ENCODE data around the gene APOL1.
"Not testable (repeated sequence)": the region's sequence is repeated elsewhere in the genome, so short reads cannot be mapped to it uniquely, and the experiment has no call there.

The APOL1 gene

DNA sequence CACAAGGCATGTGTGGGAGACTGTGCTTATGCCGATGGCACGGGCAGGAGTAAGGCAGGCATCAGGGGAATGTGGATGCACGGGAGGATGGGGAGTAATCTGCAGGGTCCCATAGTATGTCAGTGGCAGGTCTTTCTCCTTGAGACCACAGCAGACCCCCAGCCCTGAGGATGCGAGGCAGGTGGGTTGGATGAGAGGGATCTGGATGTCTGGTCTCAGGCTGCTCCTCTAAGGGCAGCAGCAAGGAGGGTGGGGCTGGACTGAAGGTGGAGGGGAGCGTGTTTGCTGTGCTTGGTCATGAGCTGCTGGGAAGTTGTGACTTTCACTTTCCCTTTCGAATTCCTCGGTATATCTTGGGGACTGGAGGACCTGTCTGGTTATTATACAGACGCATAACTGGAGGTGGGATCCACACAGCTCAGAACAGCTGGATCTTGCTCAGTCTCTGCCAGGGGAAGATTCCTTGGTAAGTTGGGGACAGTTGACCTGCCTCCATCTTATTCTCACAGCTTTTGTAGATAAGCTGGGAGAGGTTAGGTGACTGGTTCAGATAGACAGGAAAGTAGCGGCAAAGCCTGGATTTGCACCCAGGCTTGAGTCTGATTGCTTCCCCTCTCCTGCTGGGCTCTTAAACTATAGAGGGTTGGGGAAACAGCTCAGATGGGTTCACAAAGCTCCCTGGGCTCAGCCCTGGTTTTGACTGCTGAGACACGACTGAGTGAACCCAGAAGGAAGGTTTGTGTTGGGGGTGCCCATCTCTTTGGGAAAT lies at the start of gene APOL1:
Gene APOL1 (plus strand): TSS at position 380 of the 769 bp plus-strand sequence. CDS start 1,823 bp downstream, outside the sequence.
- DNase-seq: peak; percentile 78 to 92 (median 83)

GRCh38 chr22:36203441-36203840 lies 49.5 kb upstream of the APOL1 start:
- not testable (repeated sequence) for DNase-seq

DNA sequence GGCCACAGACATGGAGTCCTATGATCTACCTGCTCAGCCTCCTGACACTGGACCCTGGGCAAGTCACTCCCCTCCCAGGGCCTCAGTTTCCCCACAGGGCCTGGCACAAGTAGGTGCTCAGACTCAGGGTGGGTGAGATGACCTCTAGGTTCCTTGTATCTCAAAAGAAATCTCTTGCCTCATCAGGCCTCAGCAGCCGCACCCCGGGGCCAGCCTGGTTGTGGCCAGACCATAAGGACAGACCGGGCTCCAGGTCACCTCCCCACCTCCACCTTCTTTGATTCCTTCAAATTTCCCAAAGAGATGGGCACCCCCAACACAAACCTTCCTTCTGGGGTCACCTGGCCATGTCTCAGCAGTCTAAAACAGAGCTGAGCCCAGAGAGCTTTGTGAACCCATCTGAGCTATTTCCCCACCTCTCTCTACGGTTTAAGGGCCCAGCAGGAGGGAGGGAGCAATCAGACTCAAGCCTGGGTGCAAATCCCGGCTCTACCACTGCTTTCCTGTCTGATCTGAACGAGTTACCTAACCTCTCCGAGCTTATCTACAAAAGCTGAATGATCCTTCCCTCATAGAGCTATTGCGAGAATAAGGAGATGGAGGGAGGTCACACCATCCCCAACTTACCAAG lies 48.8 kb upstream of the APOL1 start:
- no peak for DNase-seq

GRCh38 chr22:36204632-36205015 lies 48.3 kb upstream of the APOL1 start:
- no peak for DNase-seq

DNA sequence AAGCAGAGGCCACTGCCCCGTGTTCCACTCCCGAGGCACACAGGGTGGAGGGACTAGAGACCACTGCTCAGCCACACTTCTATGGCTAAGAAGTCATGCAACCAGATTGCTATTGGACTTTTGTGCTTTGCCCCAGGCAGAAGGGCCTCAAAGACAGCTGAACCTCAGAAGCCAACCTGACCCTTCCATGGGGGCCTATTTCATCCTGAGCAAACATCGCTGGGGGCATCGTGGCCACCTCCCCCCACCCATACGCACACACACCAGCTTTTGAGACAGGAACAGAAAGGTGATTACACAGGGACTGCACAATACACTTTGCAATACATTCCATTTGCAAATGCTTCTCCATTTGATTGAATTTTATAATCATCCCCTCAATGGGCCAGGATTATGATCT lies 47.4 kb upstream of the APOL1 start:
- DNase-seq: not testable (repeated sequence)

DNA sequence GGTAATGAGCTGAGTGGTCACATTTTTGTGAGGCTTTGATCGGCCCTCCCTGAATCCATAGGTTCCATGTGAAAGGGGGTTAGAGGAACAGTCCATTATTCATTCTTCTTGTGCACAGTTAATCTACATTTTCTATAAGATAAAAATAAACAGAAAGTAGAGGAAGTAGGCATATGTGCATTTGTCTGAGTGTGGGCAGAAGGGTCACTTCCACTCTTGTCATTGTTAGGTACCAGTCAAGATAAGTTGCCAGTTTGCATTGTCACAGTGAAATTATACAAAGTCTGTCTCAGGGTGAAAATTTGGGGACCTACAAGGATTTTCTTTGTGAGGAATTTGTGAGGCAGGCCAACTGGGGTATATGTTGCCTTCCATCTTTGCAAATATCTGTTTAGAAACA lies 46.7 kb upstream of the APOL1 start:
- DNase-seq: peak; percentile 35 to 58 (median 52)

DNA sequence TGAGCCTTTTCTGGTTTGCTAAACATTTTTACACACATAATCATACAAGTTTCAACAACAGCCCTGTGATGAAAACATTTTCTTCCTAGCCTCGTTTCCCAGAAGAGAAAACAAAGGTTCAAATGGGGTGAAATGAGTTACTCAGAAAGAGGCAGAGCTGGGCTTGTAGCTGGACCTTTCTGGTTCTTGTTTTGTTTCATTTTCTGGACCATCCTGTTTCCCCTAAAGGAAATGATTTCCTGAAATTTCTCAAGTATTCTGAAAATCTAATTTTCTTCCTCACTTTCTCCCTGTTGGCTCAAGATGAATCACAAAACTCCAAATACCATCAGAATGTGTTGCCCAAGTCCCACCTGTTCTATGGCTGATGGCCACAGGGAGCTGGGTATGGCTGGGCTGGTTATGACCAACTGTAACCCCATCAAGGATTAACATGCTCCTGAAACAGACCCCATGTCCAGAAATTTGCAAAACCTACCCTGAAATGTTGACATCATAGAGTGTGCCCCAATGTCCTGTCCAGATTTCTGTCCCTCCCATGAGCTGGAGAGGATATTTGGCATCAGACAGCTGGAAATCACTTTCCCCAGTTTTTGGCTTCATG lies 44.7 kb upstream of the APOL1 start:
- DNase-seq: peak in 1 of 3 donors; percentile 79

DNA sequence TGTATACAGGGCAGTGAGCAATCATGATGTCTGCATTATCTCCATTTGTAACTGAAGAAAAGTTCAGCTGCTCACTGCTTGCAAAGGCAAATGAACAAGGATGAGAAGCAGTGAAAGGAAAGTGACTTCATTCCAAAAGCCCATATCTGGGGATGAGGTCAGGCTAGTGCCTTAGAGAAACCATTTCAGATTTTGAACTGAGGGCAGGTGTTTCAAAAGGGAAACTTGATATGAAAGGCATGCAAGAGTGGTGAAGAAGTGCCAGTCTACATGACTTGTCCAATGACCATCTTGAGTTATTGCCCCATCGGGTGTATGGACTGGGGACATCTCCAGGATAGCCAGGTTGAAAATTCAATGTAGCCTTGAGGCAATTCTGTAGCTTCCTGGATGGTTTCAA lies 44.0 kb upstream of the APOL1 start:
- DNase-seq: peak in 2 of 3 donors; percentile 41 to 72

GRCh38 chr22:36209488-36209908 lies 43.4 kb upstream of the APOL1 start:
- not testable (repeated sequence) for DNase-seq

GRCh38 chr22:36210224-36210623 lies 42.7 kb upstream of the APOL1 start:
- peak in 2 of 3 donors; percentile 35 to 52 for DNase-seq

DNA sequence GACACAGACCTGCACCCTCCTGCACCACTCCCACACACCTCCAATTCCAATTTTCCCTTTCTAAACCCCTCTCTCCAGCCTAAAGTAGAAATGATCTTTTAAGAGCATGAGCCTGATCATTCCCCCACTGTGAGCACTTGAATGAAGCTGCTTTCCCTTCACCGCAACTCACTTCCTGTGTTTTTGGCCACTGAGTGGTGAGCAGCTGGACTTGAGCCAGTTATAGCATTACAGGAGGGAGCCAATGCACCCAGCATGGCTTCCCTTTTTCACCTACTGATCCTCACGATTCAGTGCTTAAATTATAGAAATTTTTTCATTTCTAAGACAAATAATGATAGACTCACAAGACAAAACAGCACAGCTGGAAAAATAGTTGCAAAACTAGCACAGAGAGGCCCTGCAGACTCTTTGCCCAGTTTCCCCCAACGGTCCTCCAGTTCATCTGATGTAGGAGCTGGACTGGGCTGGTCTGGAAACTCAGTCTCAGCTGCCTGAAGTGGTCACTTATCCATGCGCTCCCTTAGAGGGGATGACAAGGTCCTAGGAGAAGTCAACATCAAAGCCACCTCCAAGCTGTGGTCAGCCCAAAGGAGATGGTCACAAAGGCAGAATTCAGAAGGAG lies 41.6 kb upstream of the APOL1 start:
- DNase-seq: peak; percentile 49 to 59 (median 51)

- DNase-seq: peak; percentile 52 to 60 (median 55)
These were observed 40.0 kb upstream of the APOL1 start for GRCh38 chr22:36212901-36213300.

- DNase-seq: no peak
These were observed 39.3 kb upstream of the APOL1 start for GRCh38 chr22:36213586-36213985.

DNA sequence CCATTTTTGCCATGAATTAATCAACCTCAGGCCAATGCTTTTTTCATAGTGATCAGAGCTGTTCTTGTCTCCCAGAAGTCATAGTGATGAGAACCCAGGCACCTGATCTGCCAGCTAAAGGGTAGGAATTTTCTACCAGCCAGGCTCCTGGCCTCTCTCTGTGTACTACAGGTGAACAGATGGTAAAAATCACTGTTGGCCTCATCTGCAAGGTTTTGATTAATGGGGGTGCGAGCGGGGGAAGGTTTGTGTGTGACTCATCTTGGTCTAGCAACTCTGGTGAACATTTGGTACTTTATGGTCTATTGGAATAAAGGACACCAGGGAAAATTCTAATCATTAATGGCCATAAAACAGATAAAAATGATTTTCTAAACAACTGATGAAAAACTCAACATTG lies 37.0 kb upstream of the APOL1 start:
- no peak for DNase-seq

DNA sequence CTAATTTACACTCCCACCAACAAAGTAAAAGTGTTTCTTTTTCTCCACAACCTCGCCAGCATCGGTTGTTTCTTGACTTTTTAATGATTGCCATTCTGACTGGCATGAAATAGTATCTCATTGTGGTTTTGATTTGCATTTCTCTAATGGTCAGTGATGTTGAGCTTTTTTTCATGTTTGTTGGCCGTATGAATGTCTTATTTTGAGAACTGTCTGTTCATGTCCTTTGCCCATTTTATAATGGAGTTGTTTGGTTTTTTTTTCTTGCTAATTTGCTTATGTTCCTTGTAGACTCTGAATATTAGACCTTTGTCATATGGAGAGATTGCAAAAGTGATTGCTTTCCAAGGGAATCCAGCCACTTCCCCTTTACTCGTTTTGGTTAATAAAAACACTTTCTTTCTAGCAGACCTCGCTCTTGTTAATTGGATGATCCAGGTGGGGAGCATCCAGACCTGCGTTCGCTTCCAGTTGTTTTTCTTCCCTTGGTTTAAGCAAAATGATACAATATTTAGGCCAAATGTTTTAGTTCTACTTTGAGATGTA lies 34.2 kb upstream of the APOL1 start:
- DNase-seq: peak in 1 of 3 donors; percentile 56

DNA sequence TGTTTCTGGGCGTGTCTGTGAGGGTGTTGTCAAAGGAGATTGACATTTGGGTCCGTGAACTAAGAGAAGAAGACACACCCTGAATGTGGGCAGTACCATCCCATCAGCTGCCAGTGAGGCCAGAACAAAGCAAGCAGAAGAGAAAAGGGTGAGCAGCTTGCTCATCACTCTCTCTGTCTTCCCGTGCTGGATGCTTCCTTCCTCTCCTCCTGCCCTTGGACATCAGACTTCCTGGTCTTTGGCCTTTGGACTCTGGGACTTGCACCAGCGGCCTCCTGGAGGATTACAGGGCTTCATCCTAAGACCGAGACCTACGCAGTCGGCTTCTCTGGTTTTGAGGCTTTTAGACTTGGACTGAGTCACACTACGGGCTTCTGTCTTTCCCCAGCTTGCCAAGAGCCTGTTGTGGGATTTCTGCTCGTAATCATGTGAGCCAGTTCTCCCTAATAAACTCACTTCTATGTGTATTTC lies 32.4 kb upstream of the APOL1 start:
- peak; percentile 65 to 79 (median 70) for DNase-seq

DNA sequence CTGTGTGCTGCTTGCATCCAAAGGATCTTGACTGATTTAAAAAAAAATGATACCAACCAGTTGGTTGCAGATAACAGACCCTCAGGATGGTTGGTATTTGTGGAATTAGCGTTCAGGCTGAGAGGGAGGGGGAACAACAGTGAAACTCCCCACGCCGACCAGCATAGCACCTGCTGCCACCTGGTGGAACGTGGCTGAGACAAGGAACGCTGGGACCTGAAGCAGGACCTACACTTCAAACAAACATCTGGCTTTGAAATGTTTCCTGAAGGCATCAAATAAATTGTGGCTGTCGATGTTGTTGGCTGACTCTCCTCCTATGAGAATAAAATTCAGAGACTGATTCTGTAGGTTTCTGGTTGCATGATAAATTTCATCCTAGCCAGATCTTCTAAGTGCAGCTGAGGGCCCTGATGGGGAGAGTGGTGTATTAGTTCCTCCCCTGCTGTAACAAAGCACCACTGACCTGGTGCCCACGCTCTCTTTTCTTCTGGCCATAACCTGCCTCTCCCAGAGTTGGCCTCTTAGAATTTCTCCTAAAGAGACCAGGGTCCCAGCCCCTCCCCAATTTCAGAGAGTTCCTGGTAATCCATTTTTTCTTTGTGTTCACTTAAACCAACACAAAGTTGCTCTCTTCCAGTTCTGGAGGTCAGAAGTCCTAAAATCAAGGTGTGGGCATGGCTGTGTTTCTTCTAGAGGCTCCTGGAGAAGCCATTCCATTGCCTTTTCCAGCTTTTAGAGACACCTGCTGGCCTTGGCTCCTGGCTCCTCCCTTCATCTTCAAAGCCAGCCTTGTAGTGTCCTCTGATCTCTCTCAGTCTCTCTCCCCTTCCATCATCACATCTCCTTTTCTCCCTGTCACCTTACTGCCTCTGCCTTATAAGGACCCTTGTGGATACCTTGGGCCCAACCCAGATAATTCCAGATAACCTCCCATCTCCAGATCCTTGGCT lies 30.9 kb upstream of the APOL1 start:
- DNase-seq: peak; percentile 46 to 54 (median 49)

GRCh38 chr22:36222887-36223450 lies 30.0 kb upstream of the APOL1 start:
- no peak for DNase-seq

- peak in 1 of 3 donors; percentile 33 for DNase-seq
These were observed 29.4 kb upstream of the APOL1 start for GRCh38 chr22:36223504-36223903.

GRCh38 chr22:36224245-36224644 lies 28.7 kb upstream of the APOL1 start:
- no peak for DNase-seq

- no peak for DNase-seq
These were observed 27.5 kb upstream of the APOL1 start for GRCh38 chr22:36225333-36225922.
